Neural crest cell (in vitro differentiated cells): ENCODE data around the gene GRK2. TPM values are rescaled to one million over a fixed set of nuclear protein-coding genes. Genes with fewer than 3 reads are reported as not detected.

Experiments used
- DNase-seq: peaks from one replicate; pipeline ENCODE4 v3.0.0; 2021; ENCODE audit warnings: low read depth, mixed read lengths, low spot score
- H3K27ac Mint-ChIP-seq: one replicate; pipeline ENCODE4 v1.8.0; 2021; ENCODE audit warnings: mild to moderate bottlenecking, mixed read lengths; ENCODE audit not compliant: unreplicated experiment
- H3K27me3 Mint-ChIP-seq: 2 replicates; pipeline ENCODE4 v1.8.0; 2021; ENCODE audit warnings: low read depth, mild to moderate bottlenecking, mixed read lengths
- H3K36me3 Mint-ChIP-seq: 2 replicates; pipeline ENCODE4 v1.8.0; 2021; ENCODE audit warnings: low read depth, mild to moderate bottlenecking, mixed read lengths
- H3K4me1 Mint-ChIP-seq: 2 replicates; pipeline ENCODE4 v1.8.0; 2021; ENCODE audit warnings: mixed read lengths
- H3K4me3 Mint-ChIP-seq: one replicate; pipeline ENCODE4 v1.8.0; 2021; ENCODE audit warnings: mild to moderate bottlenecking, mixed read lengths
- H3K9me3 Mint-ChIP-seq: 2 replicates; pipeline ENCODE4 v1.8.0; 2021; ENCODE audit warnings: mixed read lengths
- CTCF ChIP-seq: fragments of 200-600 bp; sonication (generic); conservative IDR thresholded peaks from 2 replicates; pipeline ENCODE4 v1.5.0; 2021; ENCODE audit warnings: antibody characterized with exemption, mild to moderate bottlenecking
- total RNA-seq: library from RNA; stranded (reverse); gene quantifications from 2 replicates; pipeline ENCODE4 v1.2.1, GENCODE V29; 2021

Gene GRK2
- total RNA-seq, 1 donor from 2014 or later = 51.3 TPM

GRCh38 chr11:67237574-67237973 is 28.7 kb upstream of the GRK2 start:
- TF ChIP-seq CTCF = no peak
- H3K9me3 Mint-ChIP-seq = no peaks in the 10 kb centered on the region
- no peak overlapping the region for H3K4me3 Mint-ChIP-seq
- H3K27ac Mint-ChIP-seq = no peak overlapping the region
- H3K4me1 Mint-ChIP-seq = peaks cover 36% of the 10 kb centered on the region
- H3K36me3 Mint-ChIP-seq = no peaks in the 10 kb centered on the region
- H3K27me3 Mint-ChIP-seq = no peaks in the 10 kb centered on the region
- no peak for DNase-seq

- no peaks in the 10 kb centered on the region for H3K27me3 Mint-ChIP-seq
- no peak for DNase-seq
- no peak for TF ChIP-seq CTCF
- peaks cover 43% of the 10 kb centered on the region for H3K4me1 Mint-ChIP-seq
- peak overlapping the region; percentile 98 for H3K4me3 Mint-ChIP-seq
- peaks cover 3% of the 10 kb centered on the region for H3K36me3 Mint-ChIP-seq
- peak overlapping the region; percentile 73 for H3K27ac Mint-ChIP-seq
- H3K9me3 Mint-ChIP-seq = no peaks in the 10 kb centered on the region
Observed at GRCh38 chr11:67238894-67239782, 27.1 kb upstream of the GRK2 start.

- Mint-ChIP-seq H3K27me3 (no peaks in the 10 kb centered on the region), H3K9me3 (no peaks in the 10 kb centered on the region), H3K27ac (peak overlapping the region; percentile 99), H3K36me3 (peaks cover 7% of the 10 kb centered on the region), H3K4me1 (peaks cover 43% of the 10 kb centered on the region), H3K4me3 (peak overlapping the region; percentile 98)
- peak; percentile 87 for DNase-seq
- TF ChIP-seq CTCF = no peak
Observed at GRCh38 chr11:67239783-67240575, 26.3 kb upstream of the GRK2 start.

- DNase-seq = no peak
- peaks cover 43% of the 10 kb centered on the region for H3K4me1 Mint-ChIP-seq
- H3K4me3 Mint-ChIP-seq = peak overlapping the region; percentile 98
- peaks cover 10% of the 10 kb centered on the region for H3K36me3 Mint-ChIP-seq
- H3K27me3 Mint-ChIP-seq = no peaks in the 10 kb centered on the region
- no peaks in the 10 kb centered on the region for H3K9me3 Mint-ChIP-seq
- no peak for TF ChIP-seq CTCF
- H3K27ac Mint-ChIP-seq = peak overlapping the region; percentile 99
Observed at GRCh38 chr11:67240576-67241389, 25.5 kb upstream of the GRK2 start.

GRCh38 chr11:67242548-67242947 is 23.7 kb upstream of the GRK2 start:
- Mint-ChIP-seq H3K4me1 (peaks cover 43% of the 10 kb centered on the region), H3K36me3 (peaks cover 17% of the 10 kb centered on the region), H3K9me3 (no peaks in the 10 kb centered on the region), H3K27ac (no peak overlapping the region), H3K27me3 (no peaks in the 10 kb centered on the region), H3K4me3 (peak overlapping the region; percentile 84)
- TF ChIP-seq CTCF = no peak
- no peak for DNase-seq
